ENCODE data around the gene GSG1L.

DNA sequence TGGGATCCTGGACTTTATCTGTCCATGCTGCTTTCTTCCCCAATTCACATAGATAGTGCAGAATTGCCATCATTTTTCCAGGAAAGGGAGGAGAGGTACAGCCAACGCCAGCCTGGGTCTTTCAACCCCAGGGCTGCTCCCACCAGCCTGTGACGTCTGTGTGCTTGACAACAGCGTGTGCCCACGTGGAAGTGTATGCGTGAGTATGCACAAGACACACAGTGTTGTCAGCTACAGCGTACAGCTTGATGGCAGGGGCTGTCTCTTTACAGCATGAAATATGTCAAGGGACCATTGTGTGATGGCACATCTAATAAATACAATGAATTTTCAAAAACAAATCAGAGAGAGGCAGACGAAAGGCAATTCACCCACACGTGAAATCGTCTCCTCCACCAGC is 62.3 kb downstream of the GSG1L start:
- TF ChIP-seq CTCF (IDR thresholded peaks at IDR 0.05; ENCODE audit: insufficient read depth, low read length, poor library complexity, severe bottlenecking) (no peak), EZH2phosphoT487 (conservative IDR thresholded peaks at IDR 0.05; ENCODE audit: low read length) (no peak)
